Common myeloid progenitor, CD34-positive (primary cell): ENCODE results near the gene FBN1.

Experiments used
- CTCF ChIA-PET: fragments of 350-600 bp; sonication (Branson Sonifier 250); formaldehyde crosslinking; loops from one replicate; lab custom pipeline; 2021; ENCODE audit warnings: antibody characterized with exemption; lab: Charles Lee
- POLR2A ChIA-PET: fragments of 350-600 bp; sonication (Branson Sonifier 250); formaldehyde crosslinking; loops from one replicate; lab custom pipeline; 2021; ENCODE audit warnings: antibody characterized with exemption; lab: Charles Lee
- DNase-seq, 3 donors: peaks; one replicate each; pipeline versions ENCODE4 v3.0.0 to v3.0.0-alpha.2; 2013
- H3K27ac ChIP-seq, 2 experiments: 1 replicate in 1 of 2; 2 replicates in 1 of 2; pipeline ENCODE4 v1.7.0; 2013; ENCODE audit warnings: inconsistent platforms in 2 of 2, low read length in 2 of 2, mild to moderate bottlenecking in 2 of 2, low read depth in 1 of 2, moderate library complexity in 1 of 2; ENCODE audit not compliant: severe bottlenecking in 2 of 2, insufficient read depth in 1 of 2, poor library complexity in 1 of 2
- H3K27me3 ChIP-seq, 5 experiments: replicated peaks in 2 of 5; 1 replicate in 3 of 5; 2 replicates in 2 of 5; pipeline versions ENCODE4 v1.6.1 to v1.7.0; 2013; ENCODE audit warnings: low read length in 4 of 5, mild to moderate bottlenecking in 2 of 5, moderate library complexity in 2 of 5, inconsistent platforms in 1 of 5; ENCODE audit not compliant: insufficient read depth in 5 of 5, control insufficient read depth in 4 of 5
- H3K36me3 ChIP-seq, 4 experiments: 1 replicate in 2 of 4; 2 replicates in 2 of 4; pipeline versions ENCODE4 v1.6.1 to v1.7.0; 2013; ENCODE audit warnings: low read length in 3 of 4, control low read depth in 1 of 4, mild to moderate bottlenecking in 1 of 4; ENCODE audit not compliant: control insufficient read depth in 4 of 4, insufficient read depth in 4 of 4
- H3K4me1 ChIP-seq, 4 experiments: 1 replicate in 3 of 4; 2 replicates in 1 of 4; pipeline versions ENCODE4 v1.6.1 to v1.7.1; 2013; ENCODE audit warnings: low read length in 3 of 4, mild to moderate bottlenecking in 3 of 4, control low read depth in 1 of 4, inconsistent platforms in 1 of 4, moderate library complexity in 1 of 4; ENCODE audit not compliant: control insufficient read depth in 4 of 4, insufficient read depth in 4 of 4; ENCODE audit errors: control extremely low read depth in 1 of 4
- H3K4me3 ChIP-seq, 7 experiments: 1 replicate in 4 of 7; 2 replicates in 3 of 7; pipeline versions ENCODE4 v1.5.1 to v1.7.0; 2013; ENCODE audit warnings: mild to moderate bottlenecking in 7 of 7, low read length in 6 of 7, moderate library complexity in 6 of 7, inconsistent platforms in 2 of 7, low read depth in 2 of 7, control low read depth in 1 of 7; ENCODE audit not compliant: insufficient read depth in 4 of 7, control insufficient read depth in 1 of 7; ENCODE audit errors: extremely low read depth in 1 of 7
- H3K9me3 ChIP-seq, 5 experiments: 1 replicate in 4 of 5; 2 replicates in 1 of 5; pipeline versions ENCODE4 v1.6.1 to v1.7.1; 2013; ENCODE audit warnings: low read length in 4 of 5, mild to moderate bottlenecking in 2 of 5, inconsistent platforms in 1 of 5, low read depth in 1 of 5, moderate library complexity in 1 of 5; ENCODE audit not compliant: control insufficient read depth in 4 of 5, insufficient read depth in 2 of 5; ENCODE audit errors: control extremely low read depth in 1 of 5
- WGBS: methylation state at CpG from one replicate; pipeline ENCODE4 v1.1.5; 2013; ENCODE audit not compliant: insufficient coverage; 5-methylcytosine and 5-hydroxymethylcytosine counted together

The FBN1 gene

GRCh38 chr15:48528921-48529320 is 116.6 kb downstream of the FBN1 start:
- no peak for DNase-seq
- peaks cover 0 to 6% (median 0%) of the 10 kb centered on the region in 4 experiments for H3K36me3 ChIP-seq
- ChIA-PET POLR2A (interaction anchor here (0.6 kb wide), 1 partner anchor 115 kb away, joined by 3 read pairs; no protein-coding TSS in a partner anchor), CTCF (no interaction called here)
- H3K9me3 ChIP-seq, result no peaks in the 10 kb centered on the region
- H3K4me3 ChIP-seq, result no peak overlapping the region
- H3K4me1 ChIP-seq, result no peaks in the 10 kb centered on the region
- no peaks in the 10 kb centered on the region for H3K27me3 ChIP-seq
- no peak overlapping the region for H3K27ac ChIP-seq
- 100% methylated on average over 3 of the region's 4 CpGs for WGBS

GRCh38 chr15:48527517-48527916 is 118.0 kb downstream of the FBN1 start:
- Histone ChIP-seq H3K36me3 (peaks cover 0 to 6% (median 0%) of the 10 kb centered on the region in 4 experiments), H3K4me1 (no peaks in the 10 kb centered on the region), H3K27me3 (no peaks in the 10 kb centered on the region), H3K9me3 (no peaks in the 10 kb centered on the region), H3K4me3 (no peak overlapping the region), H3K27ac (no peak overlapping the region)
- 90% methylated on average over 2 of the region's 2 CpGs for WGBS
- ChIA-PET CTCF (no interaction called here), POLR2A (no interaction called here)
- DNase-seq, result no peak

- WGBS, result 100% methylated on average over 1 of the region's 3 CpGs
- peaks cover 0 to 6% (median 1%) of the 10 kb centered on the region in 4 experiments for H3K36me3 ChIP-seq
- POLR2A ChIA-PET, result no interaction called here
These were observed 122.6 kb downstream of the FBN1 start for GRCh38 chr15:48522911-48523310.

GRCh38 chr15:48522123-48522522 is 123.4 kb downstream of the FBN1 start:
- Histone ChIP-seq H3K4me1 (no peaks in the 10 kb centered on the region), H3K4me3 (no peak overlapping the region), H3K27me3 (no peaks in the 10 kb centered on the region), H3K36me3 (peaks cover 0 to 6% (median 3%) of the 10 kb centered on the region in 4 experiments), H3K27ac (no peak overlapping the region), H3K9me3 (no peaks in the 10 kb centered on the region)
- CTCF ChIA-PET, result no interaction called here
- POLR2A ChIA-PET, result no interaction called here
- no peak for DNase-seq

More at GRCh38 chr15:48522911-48523310, 122.6 kb downstream of the FBN1 start:
- no peaks in the 10 kb centered on the region for H3K4me1 ChIP-seq
- H3K27me3 ChIP-seq, result no peaks in the 10 kb centered on the region
- H3K9me3 ChIP-seq, result no peaks in the 10 kb centered on the region
- CTCF ChIA-PET, result no interaction called here
- no peak overlapping the region for H3K4me3 ChIP-seq
- H3K27ac ChIP-seq, result no peak overlapping the region
- no peak for DNase-seq

GRCh38 chr15:48520376-48521155 is 124.9 kb downstream of the FBN1 start:
- Histone ChIP-seq H3K4me3 (no peak overlapping the region), H3K4me1 (no peaks in the 10 kb centered on the region), H3K27me3 (no peaks in the 10 kb centered on the region), H3K27ac (no peak overlapping the region), H3K36me3 (peaks cover 0 to 8% (median 4%) of the 10 kb centered on the region in 4 experiments), H3K9me3 (no peaks in the 10 kb centered on the region)
- ChIA-PET CTCF (no interaction called here), POLR2A (no interaction called here)
- DNase-seq, result no peak
- over 99% methylated on average over 14 of the region's 15 CpGs for WGBS

- Histone ChIP-seq H3K4me1 (no peaks in the 10 kb centered on the region), H3K27ac (no peak overlapping the region), H3K27me3 (no peaks in the 10 kb centered on the region), H3K4me3 (no peak overlapping the region), H3K36me3 (peaks cover 0 to 19% (median 11%) of the 10 kb centered on the region in 4 experiments), H3K9me3 (no peaks in the 10 kb centered on the region)
- CTCF ChIA-PET, result interaction anchor here (2.0 kb wide), 1 partner anchor 8 kb away, joined by 6 read pairs; no protein-coding TSS in a partner anchor
- POLR2A ChIA-PET, result no interaction called here
- no CpG with 5 or more reads among the region's 3 CpGs for WGBS
- no peak for DNase-seq
These were observed 129.4 kb downstream of the FBN1 start for GRCh38 chr15:48516121-48516520.

GRCh38 chr15:48515500-48515899 is 130.0 kb downstream of the FBN1 start:
- no peaks in the 10 kb centered on the region for H3K9me3 ChIP-seq
- peaks cover 0 to 18% (median 12%) of the 10 kb centered on the region in 4 experiments for H3K36me3 ChIP-seq
- H3K4me3 ChIP-seq, result no peak overlapping the region
- no CpG with 5 or more reads among the region's 2 CpGs for WGBS
- no peaks in the 10 kb centered on the region for H3K27me3 ChIP-seq
- CTCF ChIA-PET, result interaction anchor here (2.0 kb wide), 1 partner anchor 7 kb away, joined by 6 read pairs; no protein-coding TSS in a partner anchor
- H3K27ac ChIP-seq, result no peak overlapping the region
- no peak for DNase-seq
- H3K4me1 ChIP-seq, result no peaks in the 10 kb centered on the region
- POLR2A ChIA-PET, result no interaction called here
